ENCODE measurements around the gene GALNTL6. TPM values are rescaled to one million over a fixed set of nuclear protein-coding genes. Genes with fewer than 3 reads are reported as not detected.

The GALNTL6 gene
- total and polyA plus RNA-seq, 9 of the 15 experiments (the other 6 are each of a cell fraction or from before 2014, with no cell fraction given) = 0.18 to 0.50 (median 0.29) TPM

DNA sequence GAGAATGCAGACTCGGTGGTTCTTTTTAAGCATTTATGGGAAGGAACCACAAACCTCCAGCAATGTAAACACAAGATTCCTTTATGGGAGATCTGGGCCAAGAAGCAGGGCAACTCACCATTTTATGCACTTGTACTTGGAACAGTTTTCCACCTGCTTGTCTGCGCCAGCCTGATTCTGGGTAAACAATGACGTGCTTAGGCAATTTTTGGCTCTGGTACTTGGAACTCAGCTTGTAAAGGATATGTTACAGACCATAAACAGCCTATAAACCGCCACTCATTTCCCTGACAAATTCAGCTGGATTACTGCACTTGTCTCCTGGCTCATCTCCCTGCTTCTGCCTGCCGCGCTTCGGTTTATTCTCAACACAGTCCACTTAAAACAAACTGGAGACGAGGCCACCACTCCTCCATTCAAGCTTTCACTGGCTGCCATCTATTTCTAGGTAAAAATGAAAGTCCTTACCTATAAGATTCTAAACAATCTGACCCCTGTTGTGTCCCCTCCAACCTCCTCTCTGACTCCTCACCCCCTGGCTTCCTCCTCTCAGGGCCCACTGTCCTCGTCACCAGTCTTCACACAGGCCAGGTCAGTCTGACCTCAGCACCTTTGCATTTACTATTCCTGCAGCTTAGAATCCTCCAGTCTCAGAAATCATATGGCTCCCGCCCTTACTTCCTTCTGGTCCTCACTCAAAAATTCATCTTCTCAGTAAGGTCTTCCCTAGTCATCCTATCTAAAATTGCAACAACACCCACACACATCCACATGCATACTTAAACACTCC lies 1149.6 kb downstream of the GALNTL6 start:
- no TSS peak for BruUV-seq (replicated peaks)
- in situ Hi-C loops (cut with MboI) = no loop called here
- CTCF ChIA-PET (ENCODE audit: low intra/inter-chr PET ratio) = no interaction called here
- no peak overlapping the region for H3K4me2 ChIP-seq (ENCODE audit: insufficient read depth, low read length)
- H3K9ac ChIP-seq (ENCODE audit: insufficient read depth in 1 of 2, low read depth in 2 of 2, low read length in 2 of 2) = no peak overlapping the region
- WGBS (ENCODE audit: insufficient coverage, low coverage, missing lambda C conversion rate) = 30% methylated on average over 9 of the region's 10 CpGs
- no peaks in the 10 kb centered on the region; a peak in 1 of 5 replicates for H3K27me3 ChIP-seq (ENCODE audit: control insufficient read depth in 2 of 2, insufficient read depth in 2 of 2, low read length in 2 of 2)
- no peak for DNase-seq (ENCODE audit: extremely low read depth in 1 of 4, low spot score in 3 of 4)
- no peak overlapping the region for H3K27ac ChIP-seq (ENCODE audit: extremely low read depth, low read depth, low read length)
- no peaks in the 10 kb centered on the region for H3K79me2 ChIP-seq (ENCODE audit: control insufficient read depth, insufficient read depth, low read length)
- intact Hi-C loops (cut with micrococcal nuclease) = no loop called here
- H3K9me3 ChIP-seq (replicated peaks; ENCODE audit: control insufficient read depth, insufficient read depth, low read depth, low read length) = no peaks in the 10 kb centered on the region
- H4K20me1 ChIP-seq (replicated peaks; ENCODE audit: control insufficient read depth, insufficient read depth, low read length) = no peaks in the 10 kb centered on the region
- ATAC-seq = no peak
- POLR2A ChIA-PET = no interaction called here
- no peak for FAIRE-seq
- H3K4me3 ChIP-seq = no peak overlapping the region
- H3K9me1 ChIP-seq (ENCODE audit: control insufficient read depth, insufficient read depth, low read length) = no peaks in the 10 kb centered on the region
- H3K36me3 ChIP-seq (ENCODE audit: control insufficient read depth, insufficient read depth, low read length) = no peaks in the 10 kb centered on the region
- H3K4me1 ChIP-seq (replicated peaks in 1 of 2; ENCODE audit: control insufficient read depth in 2 of 2, insufficient read depth in 2 of 2, low read length in 2 of 2) = peaks cover 0 to 2% of the 10 kb centered on the region in 2 experiments; a peak in 3 of 5 replicates
- H2AFZ ChIP-seq (ENCODE audit: low read depth, low read length) = peak overlapping the region; percentile 62
- TF ChIP-seq, protein P1, sequence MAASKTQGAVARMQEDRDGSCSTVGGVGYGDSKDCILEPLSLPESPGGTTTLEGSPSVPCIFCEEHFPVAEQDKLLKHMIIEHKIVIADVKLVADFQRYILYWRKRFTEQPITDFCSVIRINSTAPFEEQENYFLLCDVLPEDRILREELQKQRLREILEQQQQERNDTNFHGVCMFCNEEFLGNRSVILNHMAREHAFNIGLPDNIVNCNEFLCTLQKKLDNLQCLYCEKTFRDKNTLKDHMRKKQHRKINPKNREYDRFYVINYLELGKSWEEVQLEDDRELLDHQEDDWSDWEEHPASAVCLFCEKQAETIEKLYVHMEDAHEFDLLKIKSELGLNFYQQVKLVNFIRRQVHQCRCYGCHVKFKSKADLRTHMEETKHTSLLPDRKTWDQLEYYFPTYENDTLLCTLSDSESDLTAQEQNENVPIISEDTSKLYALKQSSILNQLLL (CRISPR knock-in tag; IDR thresholded peaks at IDR 0.05; ENCODE audit: borderline replicate concordance) = no peak
- TF ChIP-seq CCNT2 (IDR thresholded peaks at IDR 0.05; ENCODE audit: borderline replicate concordance, extremely low read depth, insufficient read length, low read depth, low read length) (no peak), FOXK1 (CRISPR knock-in tag; IDR thresholded peaks at IDR 0.05; ENCODE audit: borderline replicate concordance) (no peak), PPARD (CRISPR knock-in tag; IDR thresholded peaks at IDR 0.05) (no peak), PHB2 (IDR thresholded peaks at IDR 0.05; ENCODE audit: low read depth) (no peak), SREBF2 (CRISPR knock-in tag; IDR thresholded peaks at IDR 0.05) (no peak), SAP30 (IDR thresholded peaks at IDR 0.05; ENCODE audit: borderline replicate concordance, insufficient read depth, low read depth, low read length, poor library complexity, severe bottlenecking) (no peak), FOXA3 (CRISPR knock-in tag; conservative IDR thresholded peaks at IDR 0.05 in 1 of 2, IDR thresholded peaks at IDR 0.05 in 1 of 2) (no peak), ZBTB17 (CRISPR knock-in tag; IDR thresholded peaks at IDR 0.05) (no peak)
- TF ChIP-seq, protein P2, sequence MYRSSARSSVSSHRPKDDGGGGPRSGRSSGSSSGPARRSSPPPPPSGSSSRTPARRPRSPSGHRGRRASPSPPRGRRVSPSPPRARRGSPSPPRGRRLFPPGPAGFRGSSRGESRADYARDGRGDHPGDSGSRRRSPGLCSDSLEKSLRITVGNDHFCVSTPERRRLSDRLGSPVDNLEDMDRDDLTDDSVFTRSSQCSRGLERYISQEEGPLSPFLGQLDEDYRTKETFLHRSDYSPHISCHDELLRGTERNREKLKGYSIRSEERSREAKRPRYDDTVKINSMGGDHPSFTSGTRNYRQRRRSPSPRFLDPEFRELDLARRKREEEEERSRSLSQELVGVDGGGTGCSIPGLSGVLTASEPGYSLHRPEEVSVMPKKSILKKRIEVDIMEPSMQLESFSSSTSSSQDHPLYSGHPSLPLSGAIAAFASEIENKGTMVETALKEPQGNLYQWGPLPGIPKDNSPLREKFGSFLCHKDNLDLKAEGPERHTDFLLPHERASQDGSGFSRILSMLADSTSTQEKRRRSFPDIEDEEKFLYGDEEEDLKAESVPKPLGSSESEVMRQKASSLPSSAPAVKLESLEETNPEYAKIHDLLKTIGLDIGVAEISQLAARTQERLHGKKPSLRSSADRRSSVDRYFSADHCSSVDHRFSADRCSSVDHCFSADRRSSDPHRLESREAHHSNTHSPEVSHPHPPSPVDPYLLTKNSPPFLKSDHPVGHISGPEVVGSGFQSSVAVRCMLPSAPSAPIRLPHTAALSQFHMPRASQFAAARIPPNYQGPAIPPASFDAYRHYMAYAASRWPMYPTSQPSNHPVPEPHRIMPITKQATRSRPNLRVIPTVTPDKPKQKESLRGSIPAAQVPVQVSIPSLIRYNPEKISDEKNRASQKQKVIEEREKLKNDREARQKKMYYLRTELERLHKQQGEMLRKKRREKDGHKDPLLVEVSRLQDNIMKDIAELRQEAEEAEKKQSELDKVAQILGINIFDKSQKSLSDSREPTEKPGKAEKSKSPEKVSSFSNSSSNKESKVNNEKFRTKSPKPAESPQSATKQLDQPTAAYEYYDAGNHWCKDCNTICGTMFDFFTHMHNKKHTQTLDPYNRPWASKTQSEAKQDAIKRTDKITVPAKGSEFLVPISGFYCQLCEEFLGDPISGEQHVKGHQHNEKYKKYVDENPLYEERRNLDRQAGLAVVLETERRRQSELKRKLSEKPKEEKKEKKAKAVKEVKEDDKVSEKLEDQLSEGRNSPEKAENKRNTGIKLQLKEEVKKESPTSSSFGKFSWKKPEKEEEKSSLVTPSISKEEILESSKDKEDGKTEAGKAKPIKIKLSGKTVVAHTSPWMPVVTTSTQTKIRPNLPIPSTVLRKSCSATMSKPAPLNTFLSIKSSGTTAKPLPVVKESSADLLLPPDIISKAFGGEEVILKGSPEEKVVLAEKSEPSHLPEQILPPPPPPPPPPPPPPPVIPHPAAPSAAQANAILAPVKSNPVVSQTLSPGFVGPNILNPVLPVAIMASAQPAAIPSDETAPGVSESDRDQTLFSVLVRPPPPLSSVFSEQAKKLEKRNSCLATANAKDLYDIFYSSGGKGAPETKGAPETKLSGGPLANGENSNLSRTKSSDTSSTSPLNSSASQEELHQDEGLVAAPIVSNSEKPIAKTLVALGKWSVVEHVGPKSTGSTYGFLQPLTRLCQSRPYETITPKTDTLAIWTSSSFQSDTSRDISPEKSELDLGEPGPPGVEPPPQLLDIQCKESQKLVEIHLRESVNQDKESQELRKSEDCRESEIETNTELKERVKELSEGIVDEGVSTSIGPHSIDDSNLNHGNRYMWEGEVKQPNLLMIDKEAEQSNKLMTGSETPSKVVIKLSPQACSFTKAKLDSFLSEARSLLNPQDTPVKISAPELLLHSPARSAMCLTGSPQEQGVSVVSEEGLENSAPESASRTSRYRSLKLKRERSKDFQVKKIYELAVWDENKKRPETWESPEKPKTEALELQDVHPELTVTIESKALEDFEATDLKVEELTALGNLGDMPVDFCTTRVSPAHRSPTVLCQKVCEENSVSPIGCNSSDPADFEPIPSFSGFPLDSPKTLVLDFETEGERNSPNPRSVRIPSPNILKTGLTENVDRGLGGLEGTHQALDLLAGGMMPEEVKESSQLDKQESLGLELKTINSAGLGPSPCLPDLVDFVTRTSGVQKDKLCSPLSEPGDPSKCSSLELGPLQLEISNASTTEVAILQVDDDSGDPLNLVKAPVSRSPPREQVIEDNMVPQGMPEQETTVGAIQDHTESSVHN (IDR thresholded peaks at IDR 0.05; ENCODE audit: borderline replicate concordance in 1 of 2, low read depth in 1 of 2) = no peak

Data from K562 (cell line).